ENCODE data around the gene DOCK7.

The DOCK7 gene

DNA sequence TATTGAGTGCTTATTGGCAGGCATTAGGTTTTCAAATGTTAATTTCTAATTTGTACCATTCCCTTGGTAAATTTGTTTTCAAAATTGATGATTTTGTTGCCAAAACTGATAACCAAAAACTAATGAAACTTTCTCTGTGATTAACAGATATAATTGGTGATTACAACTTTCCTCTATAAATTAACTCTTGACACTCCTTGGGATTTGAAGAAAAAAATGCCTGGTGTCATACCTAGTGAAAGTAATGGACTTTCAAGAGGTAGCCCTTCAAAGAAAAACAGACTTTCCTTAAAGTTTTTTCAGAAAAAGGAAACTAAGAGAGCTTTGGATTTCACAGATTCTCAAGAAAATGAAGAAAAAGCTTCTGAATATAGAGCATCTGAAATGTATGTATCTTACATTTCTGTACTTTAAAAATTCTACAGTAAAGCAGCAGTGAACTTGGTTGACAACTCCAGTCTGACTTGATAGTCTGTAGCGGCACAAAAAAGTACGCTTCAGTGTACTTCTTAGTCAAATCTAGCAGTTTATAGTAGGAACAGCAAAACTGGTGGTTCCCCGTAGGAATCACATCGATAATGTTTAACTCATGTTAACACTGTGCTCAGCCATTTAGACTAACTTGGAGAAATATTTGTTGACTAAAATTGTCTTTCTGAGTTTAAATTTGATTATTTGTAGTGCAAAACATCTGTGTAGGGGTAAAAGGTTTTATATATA lies 248.4 kb downstream of the DOCK7 start:
- DNase-seq = no peak

GRCh38 chr1:62438163-62438562 lies 250.0 kb downstream of the DOCK7 start:
- peak; percentile 17 to 18 for DNase-seq

DNA sequence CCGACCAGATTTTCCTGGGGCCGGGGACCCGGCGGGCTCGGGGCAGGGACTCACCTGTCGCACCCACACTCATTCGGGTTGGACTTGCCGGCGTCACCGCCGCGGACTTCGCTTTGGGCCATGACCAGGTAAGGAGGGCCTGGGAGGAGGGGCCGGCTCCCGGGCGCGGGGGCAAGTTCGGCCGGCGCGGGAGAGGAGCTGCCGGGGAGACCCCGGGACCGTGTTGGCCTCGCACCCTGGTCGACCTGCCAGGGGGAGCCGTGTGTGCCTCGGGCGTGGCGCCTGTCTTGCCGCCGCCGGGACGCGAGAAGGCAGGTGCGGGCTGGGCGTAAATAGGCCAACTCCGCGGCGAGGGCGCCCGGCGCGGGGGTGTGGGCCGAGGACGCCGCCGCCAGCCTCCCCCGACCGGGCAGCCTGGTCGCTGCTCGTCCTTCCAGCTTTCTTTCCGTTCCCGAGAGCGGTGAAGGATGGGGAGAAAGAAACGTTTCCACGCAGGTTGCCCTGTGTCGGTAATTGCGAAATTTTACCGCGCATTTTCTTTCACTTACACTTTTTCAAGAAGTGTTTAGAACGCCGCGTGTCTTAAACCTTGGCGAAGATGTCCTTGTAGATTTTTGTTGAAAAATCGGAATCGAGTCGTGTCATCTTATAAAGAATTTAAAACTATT lies 250.8 kb downstream of the DOCK7 start:
- DNase-seq = peak in 1 of 2 experiments; percentile 42

DNA sequence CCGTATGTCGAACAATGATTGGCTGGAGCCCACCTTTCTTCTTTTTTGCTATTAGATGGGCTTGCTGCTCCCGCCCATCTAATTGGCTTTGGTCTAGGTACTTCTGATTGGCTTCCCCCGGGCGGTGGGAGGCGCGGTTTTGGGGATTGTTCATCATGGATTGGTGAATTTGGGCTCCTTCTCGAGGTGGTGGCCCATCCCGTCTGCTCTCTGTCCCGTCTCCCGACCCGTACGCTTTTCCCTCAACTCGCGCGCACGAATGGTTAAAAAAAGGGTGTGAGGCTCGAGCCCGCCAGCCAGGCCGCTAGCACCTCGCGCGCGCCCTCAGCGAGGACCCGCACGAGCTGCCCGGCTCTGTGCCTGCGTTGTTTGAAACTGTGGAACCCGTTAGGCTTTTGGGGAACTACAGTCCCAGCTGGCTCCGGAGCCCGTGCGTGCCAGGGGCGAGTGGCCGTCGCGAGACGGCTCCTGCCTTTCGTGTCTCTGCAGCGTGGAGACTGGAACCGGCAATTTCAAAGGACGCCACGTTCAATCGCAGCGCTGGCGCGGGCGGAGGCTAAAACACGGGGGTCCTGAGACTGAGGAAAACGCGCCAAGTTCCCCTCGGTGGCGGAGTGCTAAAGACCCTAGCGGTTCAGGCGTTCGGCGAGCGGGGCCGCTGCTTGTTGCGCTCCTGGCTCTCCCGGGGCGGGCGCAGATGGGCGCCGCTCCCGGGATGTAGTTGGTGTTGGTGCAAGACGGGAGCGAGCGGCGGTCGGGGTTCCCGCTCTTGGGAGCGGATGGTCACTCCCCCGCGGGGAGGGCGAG lies 251.5 kb downstream of the DOCK7 start, which contains the start of gene USP1:
USP1 (plus strand) TSS at position 584 of the 807 bp plus-strand sequence. CDS start 2,819 bp downstream, outside the sequence.
- peak; percentile 99 to 100 for DNase-seq

GRCh38 chr1:62436039-62436465 lies 252.1 kb downstream of the DOCK7 start:
- DNase-seq = no peak

- no peak for DNase-seq
Measured at GRCh38 chr1:62435231-62436038, 252.8 kb downstream of the DOCK7 start.

DNA sequence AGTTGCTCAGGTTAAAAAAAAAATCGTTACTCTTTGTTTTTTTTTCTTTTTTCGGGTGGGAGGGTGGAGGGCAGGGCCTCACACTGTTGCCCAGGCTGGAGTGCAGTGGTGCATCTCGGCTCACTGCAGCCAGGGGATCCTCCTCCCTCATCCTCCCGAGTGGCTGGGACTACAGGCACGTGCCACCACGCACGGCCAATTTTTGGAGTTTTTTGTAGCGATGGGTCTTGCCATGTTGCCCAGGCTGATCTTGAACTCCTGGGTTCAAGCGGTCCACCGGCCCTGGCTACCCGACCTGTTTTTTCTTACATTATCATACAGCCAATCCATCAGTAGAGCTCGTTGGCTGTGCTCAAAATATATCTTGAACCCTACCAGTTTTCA lies 253.6 kb downstream of the DOCK7 start:
- no peak for DNase-seq

- DNase-seq = no peak
Measured at GRCh38 chr1:62433861-62434617, 254.1 kb downstream of the DOCK7 start.

DNA sequence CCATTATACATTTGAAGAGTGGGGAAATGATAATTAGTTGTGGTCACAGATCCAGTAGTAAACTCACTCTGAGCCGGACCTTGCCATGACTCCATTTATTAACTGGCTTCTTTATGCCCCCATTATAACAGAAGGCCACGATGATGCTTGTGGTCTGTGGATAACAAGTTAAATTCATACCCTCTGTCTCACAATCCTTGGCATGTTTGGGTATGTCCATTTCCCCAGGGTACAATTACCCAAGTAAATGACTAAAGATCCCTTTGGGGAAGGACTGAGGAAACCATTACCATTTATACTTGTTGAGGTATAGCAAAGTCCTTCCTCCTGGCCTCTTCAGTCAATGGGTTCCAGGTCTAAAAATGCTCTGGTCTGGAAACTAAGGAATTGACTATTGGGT lies 258.6 kb downstream of the DOCK7 start:
- no peak for DNase-seq

GRCh38 chr1:62428351-62428750 lies 259.8 kb downstream of the DOCK7 start:
- peak in 1 of 2 experiments; percentile 56 for DNase-seq

DNA sequence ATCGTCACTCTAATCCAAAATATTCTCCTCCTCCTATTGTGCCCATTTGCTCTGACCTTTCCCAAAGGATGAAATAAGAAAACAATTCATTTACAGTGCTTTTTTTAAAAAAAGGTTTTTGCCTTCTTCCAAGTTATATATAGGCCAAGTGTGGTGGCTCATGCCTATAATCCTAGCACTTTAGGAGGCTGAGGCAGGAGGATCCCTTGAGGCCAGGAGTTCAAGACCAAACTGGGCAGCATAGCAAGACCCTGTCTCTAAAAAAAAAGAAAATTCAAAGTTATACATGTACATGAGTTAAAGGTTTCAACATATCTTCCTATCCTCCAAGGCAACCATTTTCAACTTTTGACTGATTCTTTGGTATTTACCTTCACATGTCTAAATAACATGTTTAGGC lies 261.4 kb downstream of the DOCK7 start:
- DNase-seq = no peak

DNA sequence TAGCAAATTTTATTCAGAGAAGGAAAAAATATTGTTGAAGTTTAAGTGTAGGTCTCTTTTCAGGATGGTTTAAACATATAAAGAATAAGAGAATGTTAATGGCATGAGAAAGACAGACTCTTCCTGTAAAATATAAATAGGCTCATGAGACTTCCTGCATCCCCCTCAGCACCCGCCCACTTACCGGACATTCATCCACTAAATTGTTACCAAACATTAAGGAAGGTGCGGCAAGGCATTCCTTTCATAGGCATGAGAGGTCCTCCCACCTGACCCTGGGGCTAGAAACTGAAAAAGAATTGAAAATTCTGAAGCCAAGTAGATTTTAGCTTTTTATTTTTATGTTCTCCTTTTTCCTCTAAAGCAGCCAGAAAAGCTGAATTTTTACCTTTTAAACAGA lies 261.9 kb downstream of the DOCK7 start:
- DNase-seq = no peak

GRCh38 chr1:62425041-62425440 lies 263.1 kb downstream of the DOCK7 start:
- peak in 1 of 2 experiments; percentile 30 for DNase-seq

DNA sequence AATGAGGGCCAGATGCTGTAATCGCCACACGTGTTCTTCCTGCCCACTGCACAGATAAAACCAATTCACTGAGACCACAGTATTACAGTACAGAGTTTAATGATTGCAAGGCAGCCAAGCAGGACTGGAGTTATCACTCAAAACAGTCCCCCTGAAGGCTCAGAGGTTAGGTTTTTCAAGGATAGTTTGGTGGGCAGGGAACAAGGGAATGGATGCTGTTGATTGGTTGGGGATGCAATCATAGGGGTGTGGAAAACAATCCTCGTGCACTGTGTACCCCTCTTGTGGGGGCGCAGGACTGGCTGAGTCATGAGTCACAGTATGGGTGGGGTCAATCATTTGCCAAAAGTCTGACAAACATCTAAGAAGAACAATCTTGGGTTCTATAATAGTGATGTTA lies 263.8 kb downstream of the DOCK7 start:
- no peak for DNase-seq

DNA sequence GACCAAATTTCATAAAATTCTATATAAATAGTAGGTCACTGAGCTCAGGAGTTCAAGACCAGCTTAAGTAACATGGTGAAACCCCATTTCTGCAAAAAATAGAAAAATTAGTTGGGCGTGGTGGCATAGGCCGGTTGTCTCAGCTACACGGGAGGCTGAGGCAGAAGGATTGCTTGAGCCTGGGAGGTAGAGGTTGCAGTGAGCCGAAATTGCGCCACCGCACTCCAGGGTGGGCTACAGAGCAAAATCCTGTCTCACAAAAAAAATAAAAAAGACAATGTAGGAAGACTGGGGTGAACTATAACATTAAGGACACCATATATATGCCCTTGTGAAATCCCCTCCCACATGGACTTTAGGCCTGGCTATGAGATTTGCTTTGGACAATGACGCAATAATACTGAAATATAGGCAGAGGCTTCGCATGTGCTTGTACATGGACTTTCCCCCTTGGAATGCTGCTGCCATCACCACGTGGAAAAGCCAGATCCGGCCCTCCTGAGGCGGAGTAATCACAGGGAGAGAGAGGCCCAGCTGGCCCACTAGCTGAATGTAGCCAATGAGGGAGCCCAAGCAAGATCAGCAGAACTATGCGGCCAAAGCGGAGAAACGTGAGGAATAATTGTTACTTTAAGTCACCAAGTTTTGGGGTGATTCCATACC lies 264.5 kb downstream of the DOCK7 start:
- no peak for DNase-seq

DNA sequence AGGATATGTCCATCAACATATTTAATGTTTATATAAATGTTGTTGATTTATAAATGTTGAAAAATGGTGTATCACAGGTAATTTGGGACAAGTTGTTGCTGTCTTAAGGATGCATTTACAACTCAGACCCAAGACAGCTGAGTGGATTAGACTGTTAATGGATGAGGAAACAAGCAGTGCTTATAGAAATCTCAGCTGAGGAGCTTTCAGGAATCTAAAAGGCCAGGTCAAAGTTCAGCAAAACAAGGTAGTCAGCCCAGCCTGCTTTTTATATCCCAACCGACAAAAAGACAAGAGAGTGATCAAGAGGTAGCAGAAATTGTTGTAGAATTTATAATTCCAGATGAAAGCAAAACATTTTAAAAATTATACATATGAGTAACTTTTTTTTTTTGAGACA lies 268.0 kb downstream of the DOCK7 start:
- no peak for DNase-seq

GRCh38 chr1:62417351-62417999 lies 270.7 kb downstream of the DOCK7 start:
- DNase-seq = no peak

DNA sequence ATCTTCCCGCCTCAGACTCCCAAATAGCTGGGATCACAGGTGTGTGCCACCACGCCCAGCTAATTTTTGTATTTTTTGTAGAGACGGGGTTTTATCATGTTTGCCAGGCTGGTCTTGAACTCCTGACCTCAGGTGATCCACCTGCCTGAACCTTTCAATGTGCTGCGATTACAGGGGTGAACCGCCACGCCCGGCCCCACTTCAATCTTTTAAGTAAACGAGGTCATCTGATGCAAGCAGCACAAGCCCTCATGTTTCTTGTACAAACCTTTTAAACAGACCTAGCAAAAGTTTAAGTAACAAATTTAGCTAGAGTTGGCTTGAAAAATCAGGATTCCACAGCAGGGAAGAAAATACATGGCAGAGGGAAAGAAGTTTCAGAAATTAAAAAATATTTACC lies 272.5 kb downstream of the DOCK7 start:
- no peak for DNase-seq

DNA sequence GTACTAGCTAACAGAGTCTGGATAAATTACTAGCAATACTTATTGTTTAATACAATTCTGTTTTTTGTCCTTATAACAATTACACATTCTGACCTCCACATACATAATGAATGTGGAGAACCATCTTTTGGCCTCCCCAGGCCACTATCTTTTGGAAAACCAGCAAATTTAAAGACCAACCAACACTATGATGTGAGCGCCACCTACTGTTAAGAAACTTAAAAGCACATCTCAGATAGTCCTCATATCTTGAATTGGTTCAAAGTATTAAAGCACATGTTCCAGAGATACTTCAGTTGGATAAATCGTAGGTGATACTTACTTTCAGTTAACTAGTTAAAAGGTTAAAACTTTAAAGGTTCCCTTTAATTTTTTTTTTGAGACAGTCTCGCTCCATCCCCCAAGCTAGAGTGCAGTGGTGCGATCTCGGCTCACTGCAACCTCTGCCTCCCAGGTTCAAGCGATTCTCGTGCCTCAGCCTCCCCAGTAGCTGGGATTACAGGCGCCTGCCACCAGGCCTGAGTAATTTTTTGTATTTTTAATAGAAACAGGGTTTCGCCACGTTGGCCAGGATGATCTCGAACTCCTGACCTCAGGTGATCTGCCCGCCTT lies 280.7 kb downstream of the DOCK7 start:
- peak; percentile 34 to 69 for DNase-seq

- no peak for DNase-seq
Measured at GRCh38 chr1:62406576-62406975, 281.6 kb downstream of the DOCK7 start.

Data from NCI-H446 (cell line).